Suprapubic skin (tissue), 4 donors: ENCODE data around the gene UVSSA.

Experiments used
- POLR2A ChIP-seq, 2 donors: fragments of 450-650 bp; IDR thresholded peaks; one replicate each; pipeline ENCODE4 v1.6.1; 2017; ENCODE audit warnings: antibody characterized with exemption in 2 of 2, mild to moderate bottlenecking in 2 of 2, moderate library complexity in 2 of 2
- POLR2AphosphoS5 ChIP-seq, 3 donors: sonication (generic); formaldehyde crosslinking; IDR thresholded peaks; one replicate each; pipeline ENCODE4 v1.6.1; 2017; ENCODE audit warnings: antibody characterized with exemption in 3 of 3
- TF ChIP-seq, protein P1 (sequence below), 2 donors: fragments of 200-600 bp in 1 of 2; fragments of 450-650 bp in 1 of 2; sonication (generic) in 1 of 2; IDR thresholded peaks; one replicate each; pipeline ENCODE4 v1.5.1; 2016 to 2019; ENCODE audit warnings: antibody characterized with exemption in 2 of 2, mild to moderate bottlenecking in 1 of 2, moderate library complexity in 1 of 2

DNA sequence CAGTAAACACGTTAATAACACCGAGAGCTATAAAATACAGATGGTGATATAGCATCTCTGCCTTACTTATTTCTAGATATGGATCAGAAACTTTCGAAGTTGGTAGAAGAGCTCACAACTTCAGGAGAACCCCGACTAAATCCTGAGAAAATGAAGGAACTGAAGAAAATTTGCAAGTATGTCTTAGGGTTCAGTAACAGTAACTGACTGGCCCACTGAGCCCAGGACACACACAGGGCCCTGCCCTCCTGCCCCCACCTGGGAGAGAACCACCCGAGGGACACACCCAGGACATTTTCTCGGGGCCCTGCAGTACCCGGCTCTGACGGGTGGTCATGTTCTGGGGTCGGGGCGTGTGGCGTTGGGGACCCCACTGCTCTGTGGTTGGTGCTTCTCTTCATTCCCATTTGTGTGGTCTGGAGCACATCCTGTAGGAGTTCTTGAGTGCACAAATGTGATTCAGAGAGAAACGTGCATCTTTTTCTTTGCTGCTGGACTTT, 1.1 kb downstream of the UVSSA start:
- TF ChIP-seq, protein P1, sequence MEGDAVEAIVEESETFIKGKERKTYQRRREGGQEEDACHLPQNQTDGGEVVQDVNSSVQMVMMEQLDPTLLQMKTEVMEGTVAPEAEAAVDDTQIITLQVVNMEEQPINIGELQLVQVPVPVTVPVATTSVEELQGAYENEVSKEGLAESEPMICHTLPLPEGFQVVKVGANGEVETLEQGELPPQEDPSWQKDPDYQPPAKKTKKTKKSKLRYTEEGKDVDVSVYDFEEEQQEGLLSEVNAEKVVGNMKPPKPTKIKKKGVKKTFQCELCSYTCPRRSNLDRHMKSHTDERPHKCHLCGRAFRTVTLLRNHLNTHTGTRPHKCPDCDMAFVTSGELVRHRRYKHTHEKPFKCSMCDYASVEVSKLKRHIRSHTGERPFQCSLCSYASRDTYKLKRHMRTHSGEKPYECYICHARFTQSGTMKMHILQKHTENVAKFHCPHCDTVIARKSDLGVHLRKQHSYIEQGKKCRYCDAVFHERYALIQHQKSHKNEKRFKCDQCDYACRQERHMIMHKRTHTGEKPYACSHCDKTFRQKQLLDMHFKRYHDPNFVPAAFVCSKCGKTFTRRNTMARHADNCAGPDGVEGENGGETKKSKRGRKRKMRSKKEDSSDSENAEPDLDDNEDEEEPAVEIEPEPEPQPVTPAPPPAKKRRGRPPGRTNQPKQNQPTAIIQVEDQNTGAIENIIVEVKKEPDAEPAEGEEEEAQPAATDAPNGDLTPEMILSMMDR (IDR thresholded peaks at IDR 0.05): no peak
- TF ChIP-seq POLR2AphosphoS5 (IDR thresholded peaks at IDR 0.05) (no peak), POLR2A (IDR thresholded peaks at IDR 0.05) (no peak)
